ENCODE measurements around the gene GIPC3.

GIPC3 gene

DNA sequence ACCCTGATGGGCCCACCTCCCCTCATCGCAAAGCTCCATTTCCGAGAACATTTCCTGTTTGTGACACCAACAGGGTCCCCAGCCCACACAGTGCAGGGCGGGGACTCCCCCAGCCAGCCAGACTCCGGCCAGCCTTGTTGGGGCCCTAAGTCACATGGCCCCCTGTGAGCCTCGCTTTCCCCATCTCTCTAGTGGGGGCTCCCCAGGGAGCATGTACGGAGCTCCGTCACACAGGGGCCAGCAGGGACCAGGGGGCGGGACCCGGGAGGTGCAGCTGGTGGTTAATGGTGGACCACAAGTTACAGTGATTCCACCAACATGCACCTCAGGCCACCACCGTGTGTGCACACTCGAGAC lies 19.7 kb downstream of the GIPC3 start:
- DNase-seq (ENCODE audit: low read depth in 2 of 3, low spot score in 1 of 3): no peak

DNA sequence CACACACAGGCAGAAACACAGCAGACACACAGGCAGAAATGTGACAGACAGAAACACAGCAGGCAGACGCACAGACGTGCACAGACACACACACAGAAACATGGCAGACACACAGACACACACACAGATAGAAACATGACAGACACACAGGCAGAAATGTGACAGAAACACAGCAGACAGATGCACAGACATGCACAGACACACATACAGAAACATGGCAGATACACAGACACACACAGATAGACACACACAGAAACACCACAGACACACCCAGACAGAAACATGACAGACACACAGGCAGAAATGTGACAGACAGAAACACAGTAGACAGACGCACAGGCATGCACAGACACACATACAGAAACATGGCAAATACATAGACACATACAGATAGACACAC lies 20.1 kb downstream of the GIPC3 start:
- no peak for DNase-seq (ENCODE audit: low read depth in 2 of 3, low spot score in 1 of 3)

DNA sequence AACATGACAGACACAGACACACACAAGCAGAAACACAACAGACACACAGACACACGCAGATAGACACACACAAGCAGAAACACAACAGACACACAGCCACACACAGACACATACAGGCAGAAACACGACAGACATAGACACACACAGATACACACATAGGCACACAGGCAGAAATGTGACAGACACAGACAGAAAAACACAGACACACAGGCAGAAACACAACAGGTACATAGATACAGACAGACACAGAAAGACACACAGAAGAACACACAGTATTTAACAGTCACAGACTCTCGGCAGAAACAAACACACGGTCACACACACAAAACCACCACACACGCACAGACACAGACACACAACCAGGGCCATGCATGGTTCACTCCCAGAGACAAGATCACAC lies 20.5 kb downstream of the GIPC3 start:
- no peak for DNase-seq (ENCODE audit: low read depth in 2 of 3, low spot score in 1 of 3)

DNA sequence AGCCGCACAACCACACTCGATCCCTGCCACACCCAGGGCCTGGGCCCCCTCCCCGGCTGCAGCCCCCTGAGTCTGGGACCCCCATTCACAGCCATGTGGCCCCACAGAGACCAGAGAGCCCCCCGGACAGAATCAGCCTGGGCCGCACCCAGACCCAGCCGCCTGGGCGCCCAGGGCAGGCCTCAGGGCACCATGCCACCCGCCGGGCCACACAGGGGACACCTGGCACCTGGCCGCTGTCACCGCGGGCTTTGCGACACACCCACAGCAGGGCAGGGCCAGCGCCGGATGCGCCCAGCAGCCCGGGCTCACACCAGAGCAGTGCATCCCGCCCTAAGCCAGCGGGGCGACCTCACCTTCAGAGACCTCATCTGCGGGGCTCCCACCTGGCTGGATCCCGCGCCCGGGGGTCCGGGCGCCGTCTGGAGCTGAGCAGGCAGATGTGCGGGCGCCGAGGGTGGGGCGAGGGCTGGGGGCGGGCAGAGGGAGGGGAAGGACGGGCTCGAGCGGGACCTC lies 21.0 kb downstream of the GIPC3 start:
- DNase-seq (ENCODE audit: low read depth in 2 of 3, low spot score in 1 of 3): no peak

DNA sequence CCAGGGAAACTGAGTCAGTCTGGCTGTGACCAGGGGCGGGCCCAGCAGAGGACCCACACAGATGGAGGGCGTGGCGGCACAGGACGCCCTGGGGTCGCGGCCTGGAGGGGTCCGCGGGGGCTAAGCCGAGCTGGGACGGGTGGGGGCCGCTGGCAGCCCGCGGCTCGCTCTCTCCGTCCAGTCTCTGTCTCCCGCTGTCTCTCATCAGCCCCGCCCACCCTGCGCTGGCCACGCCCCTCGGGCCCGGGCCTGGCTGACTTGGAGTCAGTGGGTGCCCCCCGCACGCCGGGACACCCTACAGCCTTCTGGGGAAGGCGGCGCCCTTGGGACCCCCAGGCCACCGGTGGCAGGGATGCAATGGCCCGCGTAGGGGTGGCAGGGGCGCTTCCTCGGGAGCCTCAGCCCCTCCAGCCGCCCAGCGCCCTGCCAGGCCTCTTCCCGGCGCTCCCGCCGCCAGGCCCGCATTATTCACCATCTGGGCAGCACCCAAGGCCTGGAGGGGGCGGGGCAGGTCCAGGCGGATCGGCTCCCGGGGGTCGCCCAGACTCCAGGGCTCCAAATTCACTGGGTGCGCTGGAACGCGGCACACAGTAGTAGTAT lies 21.5 kb downstream of the GIPC3 start, which contains the start of gene TBXA2R:
Gene TBXA2R (minus strand): TSS at position 186 of the 600 bp plus-strand sequence. CDS start 6,241 bp downstream, outside the sequence.
- DNase-seq (ENCODE audit: low read depth in 2 of 3, low spot score in 1 of 3): peak in 2 of 3 donors; percentile 47 to 49

DNA sequence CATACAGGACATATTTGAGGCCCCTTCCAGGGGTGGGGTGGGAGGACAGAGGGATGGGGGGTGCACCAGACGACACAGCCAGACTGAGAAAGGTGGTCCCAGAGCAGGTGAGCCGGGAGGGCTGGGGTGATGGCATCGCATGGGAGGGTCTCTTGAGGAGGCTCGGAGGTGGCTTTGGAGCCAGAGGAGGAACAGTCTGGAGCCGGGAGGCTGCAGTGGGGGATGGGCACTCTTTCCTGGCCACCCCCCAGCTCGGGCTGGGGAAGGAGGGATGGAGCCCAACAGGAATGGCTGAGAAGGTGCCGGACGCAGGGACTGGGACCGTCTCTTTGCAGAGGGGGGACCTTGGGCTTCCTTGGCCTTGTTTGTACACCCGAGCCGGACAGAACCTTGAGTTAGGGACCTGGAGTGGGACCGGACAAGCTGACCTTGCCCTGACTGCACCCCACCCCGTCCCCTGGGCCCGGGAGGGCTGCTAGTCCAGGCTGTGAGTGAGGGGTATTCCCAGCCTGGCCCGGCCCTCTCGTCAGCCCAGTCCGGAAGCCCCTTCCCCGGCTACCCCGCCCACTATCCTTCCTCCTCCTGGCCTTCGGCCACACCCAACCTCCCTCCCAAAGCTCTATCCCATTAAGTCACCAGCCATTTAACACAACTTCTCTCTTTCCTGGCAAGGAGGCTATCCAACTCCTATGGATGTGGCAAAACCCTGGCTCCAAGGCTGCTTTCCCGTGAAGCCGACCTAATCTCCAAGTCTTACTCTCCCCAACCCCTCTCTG lies 22.2 kb downstream of the GIPC3 start:
- DNase-seq (ENCODE audit: low read depth in 2 of 3, low spot score in 1 of 3): no peak

DNA sequence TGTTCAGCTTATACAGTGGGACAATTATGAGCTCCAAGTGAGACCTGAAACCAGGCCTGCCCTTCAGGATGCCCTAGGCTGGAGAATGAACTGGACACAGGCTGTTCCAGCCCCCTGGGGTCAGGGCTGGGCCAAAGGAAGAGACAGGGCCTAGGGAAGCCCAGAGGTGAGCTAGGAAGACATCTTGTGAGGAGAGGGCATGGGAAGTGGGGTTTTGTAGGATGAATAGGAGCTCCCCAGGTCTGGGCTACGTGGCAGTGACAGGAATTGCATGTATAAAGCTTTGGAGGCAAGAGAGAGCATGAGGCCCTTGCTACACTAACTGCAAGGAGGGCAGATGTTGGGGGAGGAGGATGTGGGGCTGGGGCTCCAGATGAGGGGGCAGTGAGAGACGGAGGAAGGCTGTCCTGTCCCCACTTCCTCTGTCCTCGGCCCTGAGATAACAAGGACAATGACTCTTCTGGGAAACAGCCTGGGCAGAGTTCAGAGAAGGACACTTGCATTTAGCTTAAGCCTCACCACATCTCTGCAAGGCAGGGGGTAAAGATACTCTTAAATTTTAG lies 22.9 kb downstream of the GIPC3 start:
- no peak for DNase-seq (ENCODE audit: low read depth in 2 of 3, low spot score in 1 of 3)

DNA sequence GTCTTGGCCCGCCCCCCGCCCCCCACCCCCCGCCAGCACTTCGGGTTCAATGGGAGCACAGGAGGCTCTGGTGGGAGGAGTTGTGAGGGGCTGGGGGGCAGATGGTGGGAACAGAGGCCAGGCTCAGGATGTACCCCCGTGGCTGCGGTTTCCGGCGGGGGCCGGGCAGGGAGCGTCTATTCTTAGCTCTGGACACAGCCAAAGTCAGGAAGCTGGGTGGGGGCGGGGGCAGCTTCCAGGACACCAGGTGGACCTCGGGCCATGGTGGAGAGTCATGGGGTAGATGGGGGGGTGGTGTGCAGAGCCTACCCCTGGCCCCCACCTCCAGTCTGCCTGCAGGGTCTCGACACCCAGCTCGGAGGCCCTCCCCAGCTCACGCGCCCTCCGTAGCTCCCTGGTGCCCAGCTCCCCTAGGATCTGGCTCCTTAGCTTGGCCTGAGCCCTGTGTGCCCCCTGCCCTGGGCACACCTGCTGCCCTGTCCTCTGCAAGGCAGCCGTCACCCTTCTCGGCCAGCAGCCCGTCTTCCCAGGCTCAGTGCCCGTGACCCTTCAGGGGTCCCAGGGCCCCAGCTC lies 23.6 kb downstream of the GIPC3 start:
- DNase-seq (ENCODE audit: low read depth in 2 of 3, low spot score in 1 of 3): no peak

DNA sequence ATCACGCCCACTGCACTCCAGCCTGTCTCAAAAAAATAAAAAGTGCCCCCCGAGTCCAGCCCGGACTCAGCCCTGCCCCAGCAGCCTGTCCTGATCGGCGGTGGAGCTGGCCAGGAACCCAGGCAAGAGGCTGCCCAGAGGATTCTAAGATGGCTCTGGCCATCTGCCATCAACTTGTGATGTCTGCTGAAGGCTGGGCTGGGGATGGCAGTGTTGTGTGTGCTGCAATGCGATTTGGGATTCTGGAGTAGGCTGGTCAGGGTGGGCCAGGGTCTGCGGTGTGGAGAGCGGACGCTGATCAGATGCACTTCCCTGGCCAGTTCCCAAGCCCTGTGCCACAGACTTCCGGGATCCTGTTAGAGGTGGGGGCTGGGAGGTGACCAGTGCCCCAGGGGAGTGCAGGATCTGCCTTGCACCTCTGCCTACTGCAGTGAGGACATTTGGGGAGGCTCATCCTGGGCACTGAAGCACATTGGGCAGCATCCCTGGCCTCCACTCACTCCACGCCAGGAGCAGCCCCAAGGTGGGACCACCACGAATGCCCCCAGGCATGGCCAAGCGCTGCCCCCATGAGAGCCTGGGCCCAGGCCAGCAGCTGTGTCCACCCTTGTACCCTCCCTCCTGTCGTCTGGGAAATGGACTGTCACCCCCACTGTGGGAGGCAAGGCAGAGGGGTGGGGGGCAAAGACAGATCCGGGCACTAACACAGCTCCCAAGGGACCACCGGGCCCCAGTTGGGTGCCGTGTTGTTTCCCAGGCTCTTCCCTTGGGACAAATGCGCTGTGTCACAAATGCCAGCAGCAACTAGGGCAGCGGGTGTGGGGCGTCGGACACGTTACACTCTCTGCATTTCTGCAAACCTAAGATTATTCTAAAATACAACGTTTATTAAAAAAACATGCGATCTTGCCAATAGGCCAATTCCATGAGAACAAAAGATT lies 24.8 kb downstream of the GIPC3 start:
- DNase-seq (ENCODE audit: low read depth in 2 of 3, low spot score in 1 of 3): no peak

DNA sequence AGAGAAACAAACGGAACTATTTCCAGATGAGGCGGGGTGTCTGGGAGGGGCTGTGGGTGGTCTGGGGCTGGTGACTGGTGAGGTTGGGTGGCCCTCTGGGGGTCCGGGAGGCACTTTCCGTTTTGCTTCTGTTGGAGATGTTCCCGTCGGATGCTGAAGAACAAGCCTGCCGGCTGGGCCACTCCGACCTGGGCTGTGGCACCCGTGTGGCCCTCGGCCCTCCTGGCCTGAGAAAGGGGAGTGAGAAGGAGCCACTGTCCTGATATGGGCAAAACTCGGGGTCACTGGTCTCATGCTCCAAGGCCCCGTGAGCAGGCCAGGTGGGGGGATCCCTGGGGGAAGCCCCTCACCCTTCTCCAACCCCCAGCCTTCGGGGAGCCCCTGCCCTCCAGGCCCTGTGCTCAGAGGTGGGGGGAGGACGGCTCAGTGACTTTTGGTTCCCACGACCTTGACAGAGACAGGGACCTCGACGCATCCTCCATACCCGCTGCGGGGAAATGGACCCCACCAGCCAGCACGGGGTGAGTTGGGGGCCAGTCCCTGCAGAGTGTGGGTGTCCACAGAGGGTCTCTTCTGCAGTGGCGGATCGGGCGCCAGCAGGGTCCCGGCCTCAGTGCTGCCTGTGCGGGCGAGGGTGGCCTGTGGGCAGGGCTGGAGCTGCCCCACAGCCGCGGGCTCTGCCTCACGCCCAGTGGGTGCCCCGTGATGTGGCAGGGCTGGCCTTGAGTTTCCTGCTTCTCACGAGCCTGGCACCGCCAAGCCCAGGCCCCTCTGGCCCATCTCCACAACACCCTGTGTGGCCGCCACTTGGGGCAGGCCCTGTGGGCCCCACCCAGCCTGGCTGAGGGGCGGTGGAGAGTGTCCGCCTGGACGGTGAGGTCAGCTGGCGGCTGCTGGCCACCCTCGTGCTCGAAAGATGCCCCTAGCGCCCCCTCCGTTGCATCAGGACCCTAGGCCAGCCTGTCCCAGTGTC lies 25.8 kb downstream of the GIPC3 start:
- no peak for DNase-seq (ENCODE audit: low read depth in 2 of 3, low spot score in 1 of 3)

DNA sequence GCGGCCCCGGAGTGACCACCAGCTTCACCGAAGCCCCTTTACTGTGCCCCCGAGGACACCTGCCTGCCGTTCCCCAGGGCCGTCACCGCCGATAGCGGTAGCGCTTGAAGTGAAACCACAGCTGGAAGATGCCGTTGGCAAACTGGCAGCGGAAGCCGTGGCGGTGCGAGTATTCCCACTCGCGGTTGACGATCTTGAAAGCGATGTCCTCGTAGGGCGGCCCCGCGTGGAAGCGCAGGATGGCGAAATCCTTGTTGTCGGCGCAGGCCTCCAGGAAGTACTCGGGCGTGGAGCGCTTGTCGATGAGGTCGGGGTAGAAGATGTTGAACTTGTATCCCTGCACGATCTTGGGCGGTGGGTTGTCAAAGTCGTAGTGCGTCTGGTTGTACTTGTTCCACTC lies 26.6 kb downstream of the GIPC3 start:
- no peak for DNase-seq (ENCODE audit: low read depth in 2 of 3, low spot score in 1 of 3)

DNA sequence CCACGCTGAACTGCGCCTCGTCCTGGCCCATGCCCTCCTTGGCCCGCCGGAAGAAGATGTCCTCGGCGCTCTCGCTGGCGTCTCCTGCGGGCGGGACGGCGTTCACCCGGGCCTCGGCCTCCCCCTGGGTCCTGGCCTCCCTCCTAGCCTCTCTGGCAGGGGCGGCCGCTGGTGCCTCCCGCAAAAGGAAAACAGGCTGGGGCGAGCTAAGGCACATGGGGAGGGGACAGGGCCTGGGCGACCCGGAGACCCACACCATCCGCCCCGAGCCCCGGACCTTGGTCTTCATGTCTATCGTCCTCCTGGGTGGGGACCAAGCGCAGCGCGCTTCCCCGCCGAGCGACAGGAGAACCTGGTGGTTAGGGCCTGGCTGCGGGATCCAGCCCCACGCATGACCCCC lies 27.1 kb downstream of the GIPC3 start:
- no peak for DNase-seq (ENCODE audit: low read depth in 2 of 3, low spot score in 1 of 3)

DNA sequence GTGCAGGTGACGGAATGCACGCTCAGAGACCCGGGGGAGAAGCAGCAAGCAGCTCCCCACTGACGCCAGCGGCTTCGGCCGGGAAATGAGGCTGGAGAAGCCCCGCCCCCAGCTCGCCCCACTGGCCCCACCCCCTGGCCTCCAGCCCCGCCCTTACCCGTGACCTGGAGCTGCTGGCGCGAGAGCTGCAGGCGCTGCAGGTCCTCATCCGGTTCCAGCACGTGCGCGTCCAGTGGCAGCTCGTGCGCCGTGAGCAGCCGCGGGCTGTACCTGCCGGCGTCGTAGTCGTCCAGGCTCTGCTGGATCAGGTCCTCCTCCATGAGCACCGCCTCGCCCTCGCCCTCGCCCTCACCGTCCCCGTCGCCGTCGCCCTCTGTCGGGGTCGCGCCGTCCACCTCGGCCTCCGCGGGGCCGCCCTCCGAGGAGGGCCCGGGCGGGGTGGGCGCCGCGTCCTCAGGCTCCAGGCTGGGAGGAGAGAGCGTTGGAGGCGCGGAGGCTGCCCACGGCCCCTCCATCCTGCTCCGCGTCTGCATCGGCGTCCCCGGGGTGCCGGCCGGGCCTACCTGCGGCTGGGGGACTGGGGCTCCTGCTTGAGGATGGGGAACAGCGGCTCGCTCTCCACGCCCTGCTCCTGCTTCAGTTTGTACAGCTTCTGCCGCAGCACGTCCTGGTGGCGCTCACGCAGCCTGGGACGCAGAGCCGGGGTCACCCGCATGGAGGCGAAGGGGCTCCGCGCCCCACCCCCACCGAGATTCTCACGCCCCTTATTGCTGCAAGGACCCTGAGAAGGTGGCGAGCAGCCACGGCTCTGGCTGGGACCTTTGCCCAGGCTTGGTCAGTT lies 27.8 kb downstream of the GIPC3 start:
- no peak for DNase-seq (ENCODE audit: low read depth in 2 of 3, low spot score in 1 of 3)

DNA sequence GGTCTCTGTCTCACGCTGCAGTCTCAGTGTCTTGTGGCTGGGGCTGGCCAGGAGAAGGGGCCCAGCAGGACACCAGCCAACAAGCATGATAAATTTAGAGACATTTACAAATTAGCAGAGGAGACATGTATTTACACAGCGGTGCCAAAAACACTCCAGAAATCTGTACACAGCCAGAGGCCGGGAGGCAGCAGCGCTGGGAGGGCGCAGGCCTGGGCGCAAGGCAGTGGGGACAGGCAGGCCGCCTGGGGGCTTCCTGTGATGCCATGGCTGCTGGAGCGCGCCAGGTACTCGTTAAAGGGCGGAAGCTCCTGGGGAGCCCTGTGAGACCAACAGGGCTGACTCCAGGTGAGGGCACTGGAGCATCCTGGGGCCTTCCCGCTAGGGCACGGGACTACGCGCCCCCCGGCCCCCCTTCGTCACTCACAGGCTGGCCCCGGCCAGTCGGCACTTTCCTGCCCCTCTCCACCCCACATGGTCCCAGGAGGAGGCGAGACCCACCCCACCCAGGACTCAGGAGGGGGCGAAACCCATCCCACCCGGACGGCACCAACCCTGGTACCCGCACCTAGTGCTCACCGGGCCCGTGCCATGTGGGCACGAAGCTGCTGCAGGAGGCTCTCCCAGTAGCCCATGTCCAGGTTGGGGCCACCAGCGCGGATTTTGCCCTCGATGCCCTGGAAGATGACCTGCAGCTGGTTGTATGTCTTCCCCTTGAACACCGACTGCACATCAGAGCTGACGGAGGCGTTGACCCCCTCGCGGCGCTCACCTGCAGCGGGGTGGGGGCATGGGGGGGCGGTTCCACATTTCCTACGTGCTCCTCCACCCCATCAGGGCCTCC lies 28.8 kb downstream of the GIPC3 start:
- DNase-seq (ENCODE audit: low read depth in 2 of 3, low spot score in 1 of 3): no peak

DNA sequence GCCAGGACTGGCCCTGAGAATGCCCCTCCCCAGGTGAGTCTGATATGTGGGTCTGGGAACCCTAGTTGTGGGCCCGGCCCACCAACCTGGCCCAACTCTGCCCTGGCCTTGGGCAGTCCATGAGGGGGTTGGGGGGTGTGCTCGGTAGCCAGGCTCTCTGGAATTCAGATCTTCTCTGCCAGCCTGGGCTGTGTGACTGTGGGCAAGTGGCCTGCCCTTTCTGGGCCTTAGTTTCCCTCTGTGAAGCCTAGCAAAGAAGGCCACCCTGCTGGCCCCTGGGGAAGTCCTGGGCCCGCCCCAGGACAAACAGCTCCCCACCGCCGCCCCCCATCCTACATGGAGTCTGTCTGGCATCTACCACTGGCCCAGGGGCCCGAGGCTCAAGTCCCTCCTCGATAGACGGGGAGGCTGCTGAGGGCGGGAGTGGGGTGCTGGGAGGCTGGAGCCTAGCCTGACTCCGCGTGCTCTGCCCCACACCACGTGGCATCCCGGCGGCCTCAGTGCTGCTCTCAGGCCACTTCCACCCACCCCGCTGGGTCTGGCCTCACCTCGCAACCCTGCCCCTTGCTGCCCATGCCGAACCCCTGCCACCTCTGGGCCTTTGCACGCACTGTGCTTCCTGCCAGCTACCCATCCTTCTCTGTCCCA lies 29.7 kb downstream of the GIPC3 start:
- no peak for DNase-seq (ENCODE audit: low read depth in 2 of 3, low spot score in 1 of 3)

DNA sequence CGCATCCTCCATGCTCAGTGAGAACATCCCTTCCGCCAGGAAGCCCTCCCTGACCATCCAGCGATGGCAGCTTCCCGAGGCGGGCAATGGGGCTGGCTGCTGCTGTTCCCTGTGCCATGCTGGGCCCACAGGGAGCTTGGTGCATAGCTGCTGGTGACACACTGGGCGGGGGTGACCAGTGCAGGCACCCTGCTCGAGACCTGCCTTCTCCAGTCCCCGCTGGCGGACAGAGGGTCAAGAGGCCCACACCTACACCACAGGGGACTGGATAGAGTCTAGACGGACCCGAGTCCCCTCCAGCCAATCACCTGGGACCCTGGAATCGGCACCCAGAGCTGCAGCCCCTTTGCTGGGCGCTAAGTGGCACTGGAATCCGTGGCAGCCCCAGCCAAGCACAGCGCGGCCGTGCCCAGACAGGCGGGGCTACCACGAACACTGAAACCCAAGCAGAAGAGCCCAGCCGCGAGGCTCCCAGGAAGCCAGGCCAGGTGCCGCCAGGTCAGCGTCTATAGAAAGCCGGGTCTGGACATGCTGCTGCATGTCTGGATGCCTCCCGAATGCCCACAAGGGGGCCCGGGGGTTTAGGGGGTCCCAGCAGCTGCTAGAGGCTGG lies 30.4 kb downstream of the GIPC3 start:
- DNase-seq (ENCODE audit: low read depth in 2 of 3, low spot score in 1 of 3): no peak

DNA sequence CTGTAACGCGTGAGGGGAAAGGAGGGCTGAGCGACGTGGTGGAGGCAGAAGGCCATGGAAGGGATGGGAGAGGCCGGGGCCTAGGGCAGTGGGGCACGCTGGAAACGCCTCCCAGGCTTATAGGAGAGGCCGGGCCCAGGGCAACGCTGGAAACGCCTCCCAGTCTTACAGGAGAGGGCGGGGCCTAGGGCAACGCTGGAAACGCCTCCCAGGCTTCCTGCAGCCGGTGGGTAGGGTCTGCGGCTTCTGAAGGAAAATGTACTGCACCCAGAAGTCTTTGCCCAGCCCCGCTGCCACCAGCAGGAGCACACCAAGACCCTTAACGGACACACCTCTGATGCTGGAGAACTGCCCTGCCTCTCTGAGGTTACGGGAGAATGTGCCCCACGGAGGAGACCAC lies 32.2 kb downstream of the GIPC3 start:
- no peak for DNase-seq (ENCODE audit: low read depth in 2 of 3, low spot score in 1 of 3)

All from stimulated activated CD4-positive, alpha-beta T cell treated with anti-CD3 and anti-CD28 coated beads, Interleukin-12 subunit alpha, Interleukin-12 subunit beta, amount 100 ng/mL, for 48 hours (primary cell).